Measurements from ENCODE around the gene SRGAP3. TPM values are rescaled to one million over a fixed set of nuclear protein-coding genes. Genes with fewer than 3 reads are reported as not detected.

Gene SRGAP3
- total RNA-seq, 2 experiments from 2014 or later = 2.8 to 3.2 TPM

DNA sequence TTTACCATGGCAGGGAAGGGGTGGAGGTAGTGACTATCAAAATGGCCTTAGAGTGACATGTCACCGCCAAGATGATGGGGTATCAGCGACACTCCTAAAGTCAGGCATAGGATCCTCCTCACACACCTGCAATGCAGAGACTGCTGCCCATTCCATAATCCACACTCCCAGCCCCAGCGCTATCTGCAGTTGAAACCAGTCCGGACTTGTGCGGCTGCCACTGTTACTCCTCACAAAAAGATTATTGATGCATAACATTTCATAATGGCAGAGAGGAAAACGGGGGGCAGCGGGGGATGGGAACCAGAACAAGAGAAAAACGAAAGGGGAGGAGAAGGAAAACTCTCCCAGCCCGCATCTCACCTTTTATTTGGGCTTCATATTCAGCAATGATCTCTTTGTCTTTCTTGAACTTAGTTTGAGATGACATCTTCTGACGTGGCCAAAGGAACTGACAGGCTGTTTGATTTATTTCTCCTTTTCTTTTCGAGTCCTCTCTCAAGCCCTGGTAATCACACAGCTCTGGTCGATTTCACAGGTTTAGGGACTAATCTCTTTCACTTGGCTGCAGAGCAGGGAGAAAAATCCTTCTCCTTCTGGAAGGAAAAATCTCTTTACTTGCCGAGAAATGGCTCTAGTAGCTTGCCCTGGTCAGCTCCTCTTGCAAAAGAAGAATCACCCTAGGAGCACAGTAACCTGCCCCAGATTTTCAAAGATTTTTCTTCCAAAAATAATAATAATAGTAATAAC is 749 bp downstream of the SRGAP3 start:
- Histone ChIP-seq H3K4me1 (ENCODE audit: insufficient read depth, low read length) (peaks cover 29% of the 10 kb centered on the region), H3K27me3 (ENCODE audit: control insufficient read depth in 1 of 2, insufficient read depth in 2 of 2, low read length in 2 of 2) (no peaks in the 10 kb centered on the region), H3K4me3 (ENCODE audit: low read length) (peak overlapping the region; percentile 62), H3K27ac (ENCODE audit: low read depth in 1 of 2, low read length in 2 of 2) (no peak overlapping the region), H3K9me3 (ENCODE audit: control insufficient read depth in 1 of 2, insufficient read depth in 1 of 2, low read length in 2 of 2) (no peaks in the 10 kb centered on the region), H3K36me3 (ENCODE audit: insufficient read depth, low read length) (no peaks in the 10 kb centered on the region)
- DNase-seq (peak in 2 of 14 experiments; percentile 5 to 16), ATAC-seq (ENCODE audit: poor library complexity) (no peak)
- no peaks in the 10 kb centered on the region for H3K36me3 Mint-ChIP-seq (ENCODE audit: low read depth)
- H3K4me1 Mint-ChIP-seq (ENCODE audit: low read depth) = peaks cover 26% of the 10 kb centered on the region
- POLR2A ChIA-PET = interaction anchor here (1.6 kb wide), 1 partner anchor 148 kb away, joined by 7 read pairs; the partner anchor contains the start of gene SETD5
- H3K27me3 Mint-ChIP-seq = peaks cover 9% of the 10 kb centered on the region
- TF ChIP-seq, protein P1, sequence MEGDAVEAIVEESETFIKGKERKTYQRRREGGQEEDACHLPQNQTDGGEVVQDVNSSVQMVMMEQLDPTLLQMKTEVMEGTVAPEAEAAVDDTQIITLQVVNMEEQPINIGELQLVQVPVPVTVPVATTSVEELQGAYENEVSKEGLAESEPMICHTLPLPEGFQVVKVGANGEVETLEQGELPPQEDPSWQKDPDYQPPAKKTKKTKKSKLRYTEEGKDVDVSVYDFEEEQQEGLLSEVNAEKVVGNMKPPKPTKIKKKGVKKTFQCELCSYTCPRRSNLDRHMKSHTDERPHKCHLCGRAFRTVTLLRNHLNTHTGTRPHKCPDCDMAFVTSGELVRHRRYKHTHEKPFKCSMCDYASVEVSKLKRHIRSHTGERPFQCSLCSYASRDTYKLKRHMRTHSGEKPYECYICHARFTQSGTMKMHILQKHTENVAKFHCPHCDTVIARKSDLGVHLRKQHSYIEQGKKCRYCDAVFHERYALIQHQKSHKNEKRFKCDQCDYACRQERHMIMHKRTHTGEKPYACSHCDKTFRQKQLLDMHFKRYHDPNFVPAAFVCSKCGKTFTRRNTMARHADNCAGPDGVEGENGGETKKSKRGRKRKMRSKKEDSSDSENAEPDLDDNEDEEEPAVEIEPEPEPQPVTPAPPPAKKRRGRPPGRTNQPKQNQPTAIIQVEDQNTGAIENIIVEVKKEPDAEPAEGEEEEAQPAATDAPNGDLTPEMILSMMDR (IDR thresholded peaks at IDR 0.05) = no peak
- peak overlapping the region; percentile 52 for H3K27ac Mint-ChIP-seq
- CTCF ChIA-PET = no interaction called here
- H3K4me3 Mint-ChIP-seq = peak overlapping the region; percentile 87
- H3K9me3 Mint-ChIP-seq = no peaks in the 10 kb centered on the region
- intact Hi-C loops (cut with DNase I, micrococcal nuclease) = no loop called here

DNA sequence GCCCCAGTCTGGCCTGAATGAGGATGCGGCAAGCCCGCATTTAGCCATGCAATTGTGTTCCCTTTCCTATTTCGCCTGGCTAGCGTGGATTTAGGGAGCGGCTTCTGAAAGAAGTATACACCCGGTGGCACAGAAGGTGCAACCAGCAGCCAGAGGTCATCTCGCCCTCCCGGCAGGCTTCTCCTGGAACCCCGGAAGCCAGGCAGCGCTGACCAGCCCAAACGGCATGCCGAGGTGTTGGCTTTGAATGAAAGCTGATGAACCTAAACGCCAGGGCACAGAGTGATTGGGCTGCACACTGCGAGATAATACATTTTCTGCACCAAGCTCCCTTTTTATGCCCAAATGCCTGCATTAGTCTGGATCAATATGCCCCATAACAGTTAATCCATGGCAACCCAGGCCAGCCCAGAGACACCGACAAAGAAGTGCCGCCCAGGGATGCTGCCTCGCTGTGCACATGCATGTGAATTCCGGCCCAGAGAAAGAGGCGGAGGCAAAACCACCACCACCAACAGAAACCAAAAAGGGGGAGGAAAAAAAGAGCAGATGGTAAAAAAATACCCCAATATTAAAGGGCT is 1.4 kb downstream of the SRGAP3 start:
- Mint-ChIP-seq H3K9me3 (no peaks in the 10 kb centered on the region), H3K27ac (no peak overlapping the region), H3K36me3 (ENCODE audit: low read depth) (no peaks in the 10 kb centered on the region), H3K27me3 (peaks cover 8% of the 10 kb centered on the region), H3K4me3 (peak overlapping the region; percentile 87), H3K4me1 (ENCODE audit: low read depth) (peaks cover 26% of the 10 kb centered on the region)
- no peak overlapping the region for H3K27ac ChIP-seq (ENCODE audit: low read depth in 1 of 2, low read length in 2 of 2)
- POLR2A ChIA-PET = no interaction called here
- H3K9me3 ChIP-seq (ENCODE audit: control insufficient read depth in 1 of 2, insufficient read depth in 1 of 2, low read length in 2 of 2) = no peaks in the 10 kb centered on the region
- intact Hi-C loops (cut with DNase I, micrococcal nuclease) = no loop called here
- ATAC-seq (ENCODE audit: poor library complexity) (no peak), DNase-seq (peak in 5 of 14 experiments; percentile 9 to 40 (median 29))
- no peaks in the 10 kb centered on the region for H3K36me3 ChIP-seq (ENCODE audit: insufficient read depth, low read length)
- H3K4me3 ChIP-seq (ENCODE audit: low read length) = peak overlapping the region; percentile 62
- TF ChIP-seq, protein P1 (IDR thresholded peaks at IDR 0.05) = no peak
- H3K4me1 ChIP-seq (ENCODE audit: insufficient read depth, low read length) = peaks cover 29% of the 10 kb centered on the region
- CTCF ChIA-PET = no interaction called here
- H3K27me3 ChIP-seq (ENCODE audit: control insufficient read depth in 1 of 2, insufficient read depth in 2 of 2, low read length in 2 of 2) = no peaks in the 10 kb centered on the region

- H3K27me3 Mint-ChIP-seq = peaks cover 4% of the 10 kb centered on the region
- Histone ChIP-seq H3K27me3 (ENCODE audit: control insufficient read depth in 1 of 2, insufficient read depth in 2 of 2, low read length in 2 of 2) (no peaks in the 10 kb centered on the region), H3K4me3 (ENCODE audit: low read length) (no peak overlapping the region), H3K4me1 (ENCODE audit: insufficient read depth, low read length) (peaks cover 29% of the 10 kb centered on the region), H3K36me3 (ENCODE audit: insufficient read depth, low read length) (no peaks in the 10 kb centered on the region), H3K9me3 (ENCODE audit: control insufficient read depth in 1 of 2, insufficient read depth in 1 of 2, low read length in 2 of 2) (no peaks in the 10 kb centered on the region), H3K27ac (ENCODE audit: low read depth in 1 of 2, low read length in 2 of 2) (no peak overlapping the region)
- TF ChIP-seq, protein P1 (IDR thresholded peaks at IDR 0.05) = no peak
- no peaks in the 10 kb centered on the region for H3K9me3 Mint-ChIP-seq
- DNase-seq = no peak
- ChIA-PET CTCF (no interaction called here), POLR2A (no interaction called here)
- intact Hi-C loops (cut with DNase I, micrococcal nuclease) = no loop called here
- H3K36me3 Mint-ChIP-seq (ENCODE audit: low read depth) = no peaks in the 10 kb centered on the region
- no peak for ATAC-seq (ENCODE audit: poor library complexity)
- peaks cover 26% of the 10 kb centered on the region for H3K4me1 Mint-ChIP-seq (ENCODE audit: low read depth)
- H3K27ac Mint-ChIP-seq = no peak overlapping the region
- H3K4me3 Mint-ChIP-seq = no peak overlapping the region
Measured at GRCh38 chr3:9247361-9247940, 2.0 kb downstream of the SRGAP3 start.
